A673 (cell line): ENCODE results near the gene SLC2A1. TPM values are rescaled to one million over a fixed set of nuclear protein-coding genes. Genes with fewer than 3 reads are reported as not detected.

Experiments used
- BruUV-seq: library from RNA; stranded (reverse); fragments of 400-500 nt; replicated peaks from 2 replicates; lab custom pipeline; 2021; lab: Mats Ljungman, UMichigan
- CTCF ChIA-PET: fragments of 300-600 bp; sonication (Branson Sonifier 250); formaldehyde crosslinking; loops from one replicate; lab custom pipeline; 2022; ENCODE audit warnings: antibody characterized with exemption; lab: Charles Lee
- POLR2A ChIA-PET: fragments of 300-600 bp; sonication (Branson Sonifier 250); formaldehyde crosslinking; loops from one replicate; lab custom pipeline; 2022; ENCODE audit warnings: antibody characterized with exemption; ENCODE audit not compliant: low non-redundant PET; lab: Charles Lee
- DNase-seq: peaks from one replicate; pipeline ENCODE4 v3.0.0-alpha.2; 2015; ENCODE audit warnings: low spot score
- H3K27ac ChIP-seq: fragments of 200-600 bp; sonication (generic); 2 replicates; pipeline ENCODE4 v1.5.1; 2016; ENCODE audit warnings: mixed run types, low read depth, mild to moderate bottlenecking, mixed read lengths, antibody characterized with exemption, low read length; ENCODE audit not compliant: poor library complexity, severe bottlenecking
- H3K27me3 ChIP-seq: fragments of 200-600 bp; sonication (generic); replicated peaks from 2 replicates; pipeline ENCODE4 v1.6.1; 2017; ENCODE audit warnings: mixed run types, low read depth, mild to moderate bottlenecking, mixed read lengths, antibody characterized with exemption, low read length; ENCODE audit not compliant: insufficient read depth, poor library complexity
- H3K36me3 ChIP-seq: fragments of 200-600 bp; sonication (generic); 2 replicates; pipeline ENCODE4 v1.6.1; 2016; ENCODE audit warnings: mixed run types, mild to moderate bottlenecking, mixed read lengths, antibody characterized with exemption, low read length; ENCODE audit not compliant: insufficient read depth, poor library complexity, severe bottlenecking
- H3K4me1 ChIP-seq: fragments of 200-600 bp; sonication (generic); 2 replicates; pipeline ENCODE4 v1.6.1; 2017; ENCODE audit warnings: mixed run types, mild to moderate bottlenecking, mixed read lengths, antibody characterized with exemption, low read length; ENCODE audit not compliant: insufficient read depth, poor library complexity, severe bottlenecking
- H3K4me3 ChIP-seq: fragments of 200-600 bp; sonication (generic); 2 replicates; pipeline ENCODE4 v1.5.1; 2016; ENCODE audit warnings: low read depth, mixed run types, mild to moderate bottlenecking, mixed read lengths, low read length; ENCODE audit not compliant: poor library complexity, severe bottlenecking
- H3K9me3 ChIP-seq: fragments of 200-600 bp; sonication (generic); 2 replicates; pipeline ENCODE4 v1.6.1; 2016; ENCODE audit warnings: mixed run types, low read depth, mild to moderate bottlenecking, mixed read lengths, antibody characterized with exemption, low read length; ENCODE audit not compliant: poor library complexity, severe bottlenecking
- CTCF ChIP-seq: fragments of 300-800, 200-600 bp; sonication (generic); conservative IDR thresholded peaks from 2 replicates; pipeline ENCODE4 v1.5.1; 2017; ENCODE audit warnings: low read depth, mild to moderate bottlenecking, antibody characterized with exemption, low read length, moderate library complexity, mixed read lengths
- EZH2 ChIP-seq: fragments of 200-600 bp; sonication (generic); IDR thresholded peaks from 2 replicates; pipeline ENCODE4 v1.6.1; 2017; ENCODE audit warnings: borderline replicate concordance, low read depth, mild to moderate bottlenecking, mixed read lengths, antibody characterized with exemption, low read length; ENCODE audit not compliant: poor library complexity, severe bottlenecking
- intact Hi-C: fragments of 100-400 bp; cut with micrococcal nuclease; formaldehyde crosslinking; loops from one replicate; pipeline ENCODE4 v1.10.0; 2022; ENCODE audit not compliant: unreplicated experiment
- total RNA-seq: library from RNA; stranded (reverse); gene quantifications from 2 replicates; pipeline ENCODE4 v1.2.3, GENCODE V29; 2021

SLC2A1 gene
- total RNA-seq, 1 experiment from 2014 or later, result 36.7 TPM

- Histone ChIP-seq H3K4me1 (no peaks in the 10 kb centered on the region), H3K27me3 (no peaks in the 10 kb centered on the region), H3K36me3 (no peaks in the 10 kb centered on the region), H3K4me3 (no peak overlapping the region), H3K9me3 (no peaks in the 10 kb centered on the region), H3K27ac (no peak overlapping the region)
- CTCF ChIA-PET, result no interaction called here
- intact Hi-C loops, result no loop called here
- TF ChIP-seq CTCF (no peak), EZH2 (no peak)
- BruUV-seq, result no TSS peak
- no peak for DNase-seq
- POLR2A ChIA-PET, result no interaction called here
These were observed 14.6 kb upstream of the SLC2A1 start for GRCh38 chr1:42973286-42973685.

- H3K4me1 ChIP-seq, result no peaks in the 10 kb centered on the region
- intact Hi-C loops, result no loop called here
- no TSS peak for BruUV-seq
- H3K9me3 ChIP-seq, result no peaks in the 10 kb centered on the region
- no peaks in the 10 kb centered on the region for H3K27me3 ChIP-seq
- TF ChIP-seq EZH2 (no peak), CTCF (no peak)
- H3K4me3 ChIP-seq, result no peak overlapping the region
- H3K36me3 ChIP-seq, result no peaks in the 10 kb centered on the region
- DNase-seq, result no peak
- ChIA-PET CTCF (no interaction called here), POLR2A (interaction anchor here (0.6 kb wide), 1 partner anchor 495 kb away, joined by 7 read pairs; no protein-coding TSS in a partner anchor)
- H3K27ac ChIP-seq, result no peak overlapping the region
These were observed 13.2 kb upstream of the SLC2A1 start for GRCh38 chr1:42971841-42972291.

GRCh38 chr1:42970143-42970542, 11.5 kb upstream of the SLC2A1 start:
- Histone ChIP-seq H3K4me3 (no peak overlapping the region), H3K36me3 (no peaks in the 10 kb centered on the region), H3K4me1 (no peaks in the 10 kb centered on the region), H3K9me3 (no peaks in the 10 kb centered on the region), H3K27me3 (no peaks in the 10 kb centered on the region), H3K27ac (no peak overlapping the region)
- TF ChIP-seq EZH2 (no peak), CTCF (no peak)
- intact Hi-C loops, result no loop called here
- no peak for DNase-seq
- CTCF ChIA-PET, result no interaction called here
- BruUV-seq, result no TSS peak
- POLR2A ChIA-PET, result no interaction called here
